OCI-LY7 (cell line): ENCODE measurements around the gene UBL5. TPM values are rescaled to one million over a fixed set of nuclear protein-coding genes. Genes with fewer than 3 reads are reported as not detected.

Experiments used
- BruUV-seq: library from RNA; stranded (reverse); fragments of 400-500 nt; replicated peaks from 2 replicates; lab custom pipeline; 2021; lab: Mats Ljungman, UMichigan
- CTCF ChIA-PET: fragments of 300-600 bp; sonication (Branson Sonifier 250); formaldehyde crosslinking; loops from one replicate; lab custom pipeline; 2022; ENCODE audit warnings: antibody characterized with exemption; ENCODE audit not compliant: unreplicated experiment; lab: Charles Lee
- POLR2A ChIA-PET: fragments of 300-600 bp; sonication (Branson Sonifier 250); formaldehyde crosslinking; loops from one replicate; lab custom pipeline; 2022; ENCODE audit warnings: antibody characterized with exemption; lab: Charles Lee
- DNase-seq: peaks from one replicate; pipeline ENCODE4 v3.0.0-alpha.2; 2015; ENCODE audit warnings: low spot score
- H2AFZ ChIP-seq: fragments of 200-600 bp; sonication (generic), shearing (Covaris generic); 2 replicates; pipeline ENCODE4 v1.6.1; 2014; ENCODE audit warnings: mild to moderate bottlenecking, antibody characterized with exemption, low read length, moderate library complexity
- H3K27ac ChIP-seq: fragments of 200-600 bp; sonication (generic); 2 replicates; pipeline ENCODE4 v1.5.1; 2014; ENCODE audit warnings: mixed run types, low read depth, mild to moderate bottlenecking, moderate library complexity, low read length, inconsistent platforms; ENCODE audit not compliant: poor library complexity, severe bottlenecking
- H3K36me3 ChIP-seq: fragments of 200-600 bp; sonication (generic); 2 replicates; pipeline ENCODE4 v1.6.1; 2014; ENCODE audit warnings: mild to moderate bottlenecking, antibody characterized with exemption, low read length, moderate library complexity, mixed read lengths; ENCODE audit not compliant: insufficient read depth
- H3K4me1 ChIP-seq: fragments of 200-600 bp; sonication (generic); 2 replicates; pipeline ENCODE4 v1.5.1; 2014; ENCODE audit warnings: mild to moderate bottlenecking, low read length; ENCODE audit not compliant: insufficient read depth, poor library complexity, severe bottlenecking
- H3K4me2 ChIP-seq: fragments of 200-600 bp; sonication (generic); 2 replicates; pipeline ENCODE4 v1.6.1; 2014; ENCODE audit warnings: mild to moderate bottlenecking, low read length
- H3K4me3 ChIP-seq: fragments of 200-600 bp; sonication (generic); 2 replicates; pipeline ENCODE4 v1.5.1; 2014; ENCODE audit warnings: mild to moderate bottlenecking, low read depth, low read length; ENCODE audit not compliant: poor library complexity, severe bottlenecking
- H3K79me2 ChIP-seq: fragments of 200-600 bp; sonication (generic); 2 replicates; pipeline ENCODE4 v1.6.1; 2016; ENCODE audit warnings: low read depth, mild to moderate bottlenecking, low read length, moderate library complexity, mixed read lengths; ENCODE audit not compliant: insufficient read depth
- H3K9me2 ChIP-seq: fragments of 200-600 bp; sonication (generic); 2 replicates; pipeline ENCODE4 v1.6.1; 2016; ENCODE audit warnings: mild to moderate bottlenecking, low read length, mixed read lengths; ENCODE audit not compliant: insufficient read depth
- H3K9me3 ChIP-seq: fragments of 200-600 bp; sonication (generic); 2 replicates; pipeline ENCODE4 v1.6.1; 2014; ENCODE audit warnings: mild to moderate bottlenecking, mixed run types, low read length, mixed read lengths
- H4K20me1 ChIP-seq: fragments of 200-600 bp; sonication (generic); 2 replicates; pipeline ENCODE4 v1.6.1; 2014; ENCODE audit warnings: mild to moderate bottlenecking, antibody characterized with exemption, low read length, moderate library complexity, mixed read lengths; ENCODE audit not compliant: insufficient read depth
- EZH2phosphoT487 ChIP-seq: fragments of 200-600 bp; sonication (generic); IDR thresholded peaks from 2 replicates; pipeline ENCODE4 v1.6.1; 2018; ENCODE audit warnings: low read depth, borderline replicate concordance, mild to moderate bottlenecking, mixed run types, antibody characterized with exemption, low read length, moderate library complexity, mixed read lengths
- intact Hi-C: fragments of 100-400 bp; cut with micrococcal nuclease; formaldehyde crosslinking; loops from one replicate; pipeline ENCODE4 v1.10.0; 2022; ENCODE audit not compliant: unreplicated experiment
- total RNA-seq, 2 experiments: library from RNA; depleted of rRNA in 1 of 2; stranded (reverse); fragments of >200 nt in 1 of 2; shearing (Covaris generic) in 1 of 2; gene quantifications; 2 replicates each; pipeline ENCODE4 v1.2.3, GENCODE V29; 2014 to 2022
- TF ChIP-seq, protein P1 (sequence below): fragments of 200-600 bp; sonication (generic); conservative IDR thresholded peaks from 2 replicates; pipeline ENCODE4 v1.5.1; 2014; ENCODE audit warnings: mild to moderate bottlenecking, antibody characterized with exemption, low read length, moderate library complexity, mixed read lengths

The UBL5 gene
- total RNA-seq, 2 experiments from 2014 or later: 162 to 323 TPM

DNA sequence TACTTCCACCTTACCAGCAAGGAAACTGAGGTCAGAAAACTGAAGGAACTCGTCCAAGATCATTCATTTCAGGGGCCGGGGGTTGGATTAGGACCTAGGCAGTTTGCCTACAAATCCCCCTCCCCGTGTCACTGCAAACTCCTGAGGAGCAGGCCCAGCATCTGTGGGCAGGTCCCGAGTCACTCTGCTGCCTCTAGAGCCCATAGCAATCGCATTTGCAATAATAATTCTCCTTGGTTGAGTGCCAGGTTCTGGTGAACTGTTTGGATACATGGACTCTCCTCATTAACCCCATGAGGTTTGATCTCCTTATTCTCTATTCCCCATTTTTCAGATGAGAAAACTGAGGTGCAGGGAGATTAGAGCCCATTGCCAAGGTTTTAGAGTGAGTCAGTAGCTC, 8.3 kb downstream of the UBL5 start:
- peak overlapping the region; percentile 24 for H3K27ac ChIP-seq
- peak overlapping the region; percentile 91 for H3K4me3 ChIP-seq
- H3K9me3 ChIP-seq: no peaks in the 10 kb centered on the region
- TF ChIP-seq EZH2phosphoT487: no peak
- TF ChIP-seq, protein P1, sequence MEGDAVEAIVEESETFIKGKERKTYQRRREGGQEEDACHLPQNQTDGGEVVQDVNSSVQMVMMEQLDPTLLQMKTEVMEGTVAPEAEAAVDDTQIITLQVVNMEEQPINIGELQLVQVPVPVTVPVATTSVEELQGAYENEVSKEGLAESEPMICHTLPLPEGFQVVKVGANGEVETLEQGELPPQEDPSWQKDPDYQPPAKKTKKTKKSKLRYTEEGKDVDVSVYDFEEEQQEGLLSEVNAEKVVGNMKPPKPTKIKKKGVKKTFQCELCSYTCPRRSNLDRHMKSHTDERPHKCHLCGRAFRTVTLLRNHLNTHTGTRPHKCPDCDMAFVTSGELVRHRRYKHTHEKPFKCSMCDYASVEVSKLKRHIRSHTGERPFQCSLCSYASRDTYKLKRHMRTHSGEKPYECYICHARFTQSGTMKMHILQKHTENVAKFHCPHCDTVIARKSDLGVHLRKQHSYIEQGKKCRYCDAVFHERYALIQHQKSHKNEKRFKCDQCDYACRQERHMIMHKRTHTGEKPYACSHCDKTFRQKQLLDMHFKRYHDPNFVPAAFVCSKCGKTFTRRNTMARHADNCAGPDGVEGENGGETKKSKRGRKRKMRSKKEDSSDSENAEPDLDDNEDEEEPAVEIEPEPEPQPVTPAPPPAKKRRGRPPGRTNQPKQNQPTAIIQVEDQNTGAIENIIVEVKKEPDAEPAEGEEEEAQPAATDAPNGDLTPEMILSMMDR: peak; percentile 18; the same call in 1 of the 2 replicates
- H3K79me2 ChIP-seq: peaks cover 17% of the 10 kb centered on the region
- CTCF ChIA-PET: no interaction called here
- H3K36me3 ChIP-seq: peaks cover 42% of the 10 kb centered on the region
- H3K4me1 ChIP-seq: peaks cover 17% of the 10 kb centered on the region
- DNase-seq: peak; percentile 35
- intact Hi-C loops: no loop called here
- no TSS peak for BruUV-seq
- H3K4me2 ChIP-seq: peak overlapping the region; percentile 70
- H3K9me2 ChIP-seq: no peaks in the 10 kb centered on the region
- H2AFZ ChIP-seq: no peak overlapping the region
- no peaks in the 10 kb centered on the region for H4K20me1 ChIP-seq
- POLR2A ChIA-PET: interaction anchor here (0.6 to 1.2 kb wide), 2 partner anchors 8 to 10 kb away, joined by 6 to 7 read pairs; partner anchors contain the start of gene UBL5

DNA sequence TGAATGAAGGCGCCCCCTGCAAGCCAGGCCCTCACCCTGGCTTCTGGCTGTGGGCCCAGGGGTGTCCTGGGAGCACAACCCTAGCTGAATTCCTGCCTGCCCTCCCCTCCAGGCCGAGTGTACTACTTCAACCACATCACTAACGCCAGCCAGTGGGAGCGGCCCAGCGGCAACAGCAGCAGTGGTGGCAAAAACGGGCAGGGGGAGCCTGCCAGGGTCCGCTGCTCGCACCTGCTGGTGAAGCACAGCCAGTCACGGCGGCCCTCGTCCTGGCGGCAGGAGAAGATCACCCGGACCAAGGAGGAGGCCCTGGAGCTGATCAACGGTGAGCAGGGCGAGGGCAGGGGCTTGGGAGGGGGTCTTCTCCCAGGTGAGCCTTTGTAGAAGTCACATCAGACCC, 10.6 kb downstream of the UBL5 start:
- H3K27ac ChIP-seq: no peak overlapping the region
- POLR2A ChIA-PET: no interaction called here
- H4K20me1 ChIP-seq: no peaks in the 10 kb centered on the region
- H2AFZ ChIP-seq: no peak overlapping the region
- peaks cover 15% of the 10 kb centered on the region for H3K79me2 ChIP-seq
- CTCF ChIA-PET: no interaction called here
- H3K4me1 ChIP-seq: peaks cover 17% of the 10 kb centered on the region
- no TSS peak for BruUV-seq
- H3K4me3 ChIP-seq: no peak overlapping the region
- TF ChIP-seq, protein P1: no peak
- TF ChIP-seq EZH2phosphoT487: no peak
- no peak for DNase-seq
- H3K9me2 ChIP-seq: no peaks in the 10 kb centered on the region
- no peaks in the 10 kb centered on the region for H3K9me3 ChIP-seq
- H3K4me2 ChIP-seq: no peak overlapping the region
- H3K36me3 ChIP-seq: peaks cover 58% of the 10 kb centered on the region
- intact Hi-C loops: no loop called here

DNA sequence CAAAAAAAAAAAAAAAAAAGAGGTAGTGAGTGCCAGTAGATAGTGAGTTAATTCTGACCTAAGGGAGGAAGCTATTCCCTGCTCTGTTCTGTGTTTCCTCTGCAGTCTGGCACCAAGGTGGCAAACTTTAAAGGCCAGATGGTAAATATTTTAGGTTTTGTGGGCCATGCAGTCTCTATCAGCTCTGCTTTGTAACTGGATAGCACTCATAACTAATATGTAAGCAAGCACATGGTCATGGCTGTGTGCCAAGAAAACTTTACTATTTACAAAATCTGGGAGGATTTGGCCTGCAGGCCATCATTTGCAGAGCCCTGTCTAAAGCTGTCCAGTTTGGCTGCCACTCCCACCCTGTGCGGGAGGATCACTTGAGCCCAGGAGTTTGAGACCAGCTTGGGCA, 11.7 kb downstream of the UBL5 start:
- Histone ChIP-seq H2AFZ (no peak overlapping the region), H3K4me2 (no peak overlapping the region), H3K36me3 (peaks cover 69% of the 10 kb centered on the region), H3K27ac (no peak overlapping the region), H3K4me3 (no peak overlapping the region), H3K9me2 (no peaks in the 10 kb centered on the region), H3K4me1 (peaks cover 11% of the 10 kb centered on the region), H3K9me3 (no peaks in the 10 kb centered on the region), H3K79me2 (peaks cover 15% of the 10 kb centered on the region), H4K20me1 (no peaks in the 10 kb centered on the region)
- no TSS peak for BruUV-seq
- TF ChIP-seq EZH2phosphoT487: no peak
- TF ChIP-seq, protein P1: no peak
- intact Hi-C loops: no loop called here
- ChIA-PET CTCF (no interaction called here), POLR2A (interaction anchor here (0.6 to 0.9 kb wide), 4 partner anchors 12 to 257 kb away, joined by 3 to 4 read pairs (median 3); no protein-coding TSS in a partner anchor)
- DNase-seq: no peak
